Iris pigment epithelial cell (primary cell): Measurements from ENCODE around the gene PDIA5.
A peak's percentile ranks its signal among the peaks of the same experiment; 100 is the strongest.
"Not testable (repeated sequence)": the region's sequence is repeated elsewhere in the genome, so short reads cannot be mapped to it uniquely, and the experiment has no call there.

Experiments used
- DNase-seq: peaks from one replicate; pipeline ENCODE4 v3.0.0-alpha.2; 2011; ENCODE audit warnings: low read depth

PDIA5 gene

GRCh38 chr3:123150449-123151215 lies 83.8 kb downstream of the PDIA5 start:
- DNase-seq = no peak

DNA sequence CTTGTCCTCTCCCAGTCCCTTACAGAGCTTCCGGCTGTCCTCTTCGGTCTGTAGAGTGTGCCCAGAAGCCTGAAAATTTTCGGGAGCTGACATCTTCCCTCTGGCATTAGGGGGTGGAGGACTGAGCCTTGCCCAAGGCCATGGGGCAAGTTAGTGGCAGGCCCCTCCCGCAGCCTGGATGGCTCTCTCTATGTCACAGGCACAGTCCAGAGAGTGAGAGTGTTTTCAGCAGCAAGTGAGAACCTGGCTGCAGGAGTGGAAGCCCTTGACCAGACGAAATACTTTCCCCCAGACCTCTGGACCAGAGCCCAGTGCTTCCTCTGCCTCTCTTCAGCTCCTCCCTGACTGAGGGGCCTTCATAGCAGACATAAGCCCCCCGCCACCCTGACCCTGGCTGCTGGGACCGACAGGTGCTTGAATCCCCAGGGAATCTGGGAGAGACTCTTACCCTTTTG lies 84.5 kb downstream of the PDIA5 start:
- no peak for DNase-seq

DNA sequence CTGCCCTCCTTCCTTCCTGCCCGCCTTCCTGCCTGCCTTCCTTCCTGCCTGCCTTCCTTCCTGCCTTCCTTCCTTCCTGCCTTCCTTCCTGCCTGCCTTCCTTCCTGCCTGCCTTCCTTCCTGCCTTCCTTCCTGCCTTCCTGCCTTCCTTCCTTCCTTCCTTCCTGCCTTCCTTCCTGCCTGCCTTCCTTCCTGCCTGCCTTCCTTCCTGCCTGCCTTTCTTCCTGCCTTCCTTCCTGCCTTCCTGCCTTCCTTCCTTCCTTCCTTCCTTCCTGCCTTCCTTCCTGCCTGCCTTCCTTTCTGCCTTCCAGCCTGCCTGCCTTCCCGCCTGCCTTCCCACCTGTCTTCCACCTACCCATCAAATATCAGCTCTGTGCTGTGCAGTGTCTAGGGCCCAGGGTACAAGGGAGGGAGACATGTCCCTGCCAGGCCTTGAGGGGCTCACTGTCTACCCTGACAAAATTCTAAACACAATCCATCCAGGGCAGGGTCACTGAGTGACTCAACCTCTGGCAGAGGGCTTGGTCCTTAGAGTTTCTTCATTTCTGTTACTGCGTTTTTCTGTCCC lies 85.1 kb downstream of the PDIA5 start:
- DNase-seq = not testable (repeated sequence)

GRCh38 chr3:123152687-123153086 lies 85.9 kb downstream of the PDIA5 start:
- no peak for DNase-seq

GRCh38 chr3:123153125-123154019 lies 86.5 kb downstream of the PDIA5 start:
- no peak for DNase-seq

GRCh38 chr3:123154020-123154985 lies 87.5 kb downstream of the PDIA5 start:
- no peak for DNase-seq

DNA sequence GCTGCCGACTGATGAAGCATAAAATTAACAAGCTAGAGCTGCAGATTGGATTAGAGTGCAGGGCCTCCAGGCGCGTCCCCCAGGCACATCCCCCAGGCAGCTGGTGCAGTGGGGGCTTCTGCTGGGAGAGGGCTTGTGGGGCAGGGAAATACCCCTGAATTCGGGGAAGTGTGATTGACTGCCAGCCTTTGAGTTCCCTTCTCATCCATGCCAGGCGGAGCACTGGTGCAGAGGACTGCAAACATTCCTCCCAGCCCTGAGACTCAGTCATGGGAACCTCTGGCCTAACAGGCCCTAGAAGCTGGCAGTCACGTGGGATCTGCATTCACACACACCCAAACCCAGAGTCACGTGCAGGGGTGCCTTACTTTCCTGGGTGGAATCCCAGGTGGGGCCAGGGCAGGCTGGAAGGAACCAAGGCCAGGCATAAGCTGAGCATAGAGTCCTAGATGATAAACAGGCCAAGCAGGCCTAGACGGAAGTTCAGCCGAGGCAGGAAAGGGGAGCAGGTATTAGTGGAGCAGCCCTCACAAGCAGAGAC lies 88.7 kb downstream of the PDIA5 start:
- no peak for DNase-seq

- DNase-seq = no peak
Measured at GRCh38 chr3:123156276-123156995, 89.6 kb downstream of the PDIA5 start.

DNA sequence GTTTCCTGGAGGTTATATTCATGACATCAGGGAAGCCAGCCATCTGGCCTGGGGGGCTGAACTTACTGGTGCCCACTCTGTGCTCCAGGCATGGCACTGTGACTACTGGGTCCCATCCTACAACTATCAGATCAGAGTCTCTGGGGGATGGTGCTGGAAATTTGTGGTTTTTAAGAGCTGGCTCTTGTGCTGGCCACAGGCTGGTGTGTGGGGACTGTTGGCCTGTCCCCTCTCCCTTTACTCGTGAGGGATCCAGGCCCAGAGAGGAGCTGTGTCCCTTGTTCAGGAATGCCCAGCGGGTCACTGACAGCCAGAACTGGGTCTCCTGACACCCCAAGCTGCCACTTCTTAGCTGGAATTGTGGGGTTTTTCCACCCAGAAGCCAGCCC lies 90.4 kb downstream of the PDIA5 start:
- no peak for DNase-seq

DNA sequence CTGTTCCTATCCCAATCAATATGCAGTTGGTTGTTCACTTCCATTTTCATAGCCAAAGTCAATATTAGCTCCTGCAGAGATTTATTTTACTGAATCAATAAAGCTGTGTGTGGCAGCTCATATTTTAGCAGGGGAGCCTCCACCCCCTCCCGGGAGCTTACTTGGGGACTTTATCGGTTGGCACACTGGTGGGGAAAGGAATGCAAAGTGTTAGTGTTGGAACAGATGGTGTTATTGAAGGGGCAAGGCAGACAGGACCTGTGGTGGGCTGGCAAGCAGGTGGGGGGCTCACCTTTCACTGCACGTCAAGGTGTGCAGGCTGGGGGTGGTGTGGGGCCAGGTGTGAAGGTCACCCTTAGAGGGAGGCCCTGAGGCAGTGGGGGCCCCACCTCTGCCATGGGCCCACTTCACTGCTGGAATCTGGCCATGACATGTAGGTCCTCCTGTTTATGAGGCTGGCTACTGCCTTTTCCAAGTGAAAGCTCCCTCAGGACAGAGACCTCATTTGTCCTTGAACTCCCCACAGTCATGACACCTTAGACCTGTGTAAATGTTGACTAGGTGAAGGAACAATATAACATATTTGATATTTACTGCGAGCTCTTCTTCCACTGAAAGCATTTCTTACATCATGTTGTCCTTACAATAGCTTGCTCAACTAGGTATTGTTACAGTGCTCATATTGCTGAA lies 90.9 kb downstream of the PDIA5 start:
- no peak for DNase-seq

- no peak for DNase-seq
Measured at GRCh38 chr3:123158330-123158729, 91.5 kb downstream of the PDIA5 start.

DNA sequence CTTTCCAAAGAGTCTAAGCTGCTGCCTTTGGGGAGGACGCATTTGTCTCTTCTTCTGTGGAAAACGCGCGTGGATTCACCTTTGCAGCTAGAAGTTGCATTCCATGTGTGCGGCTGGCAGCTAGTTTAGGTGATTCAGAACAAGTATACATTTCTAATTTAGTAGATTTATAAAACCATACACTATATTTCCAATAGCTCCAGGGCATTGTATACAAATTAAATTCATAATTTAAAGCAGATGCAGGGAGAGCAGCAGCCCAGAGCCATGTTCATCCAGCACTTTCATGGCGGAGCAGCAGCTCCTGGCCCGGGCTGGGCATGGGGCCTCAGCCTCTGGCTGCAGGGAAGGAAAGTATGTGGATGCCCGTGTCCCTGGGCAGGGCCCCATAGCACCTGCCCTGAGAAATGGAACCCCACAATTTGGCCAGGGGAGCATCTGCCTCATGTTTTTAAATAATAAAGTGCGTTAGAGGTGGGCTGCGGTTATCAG lies 92.1 kb downstream of the PDIA5 start:
- no peak for DNase-seq

- DNase-seq = peak; percentile 28
Measured at GRCh38 chr3:123159926-123160635, 93.3 kb downstream of the PDIA5 start.

DNA sequence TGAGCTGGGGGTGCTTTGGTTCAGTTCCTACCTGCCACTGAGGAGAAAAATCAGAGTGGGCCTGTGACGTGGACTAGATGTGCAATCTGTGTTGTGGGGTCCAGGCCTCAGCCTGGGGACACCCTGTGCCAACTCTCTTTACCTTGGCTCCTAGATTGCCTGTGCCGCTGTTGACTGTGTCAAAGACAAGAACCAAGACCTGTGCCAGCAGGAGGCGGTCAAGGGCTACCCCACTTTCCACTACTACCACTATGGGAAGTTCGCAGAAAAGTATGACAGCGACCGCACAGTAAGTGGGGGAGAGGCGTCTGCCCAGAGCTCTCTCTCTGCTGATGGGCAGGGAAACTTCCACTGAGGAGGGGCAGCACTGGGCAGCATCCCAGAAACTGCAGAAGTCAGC lies 94.3 kb downstream of the PDIA5 start:
- no peak for DNase-seq

DNA sequence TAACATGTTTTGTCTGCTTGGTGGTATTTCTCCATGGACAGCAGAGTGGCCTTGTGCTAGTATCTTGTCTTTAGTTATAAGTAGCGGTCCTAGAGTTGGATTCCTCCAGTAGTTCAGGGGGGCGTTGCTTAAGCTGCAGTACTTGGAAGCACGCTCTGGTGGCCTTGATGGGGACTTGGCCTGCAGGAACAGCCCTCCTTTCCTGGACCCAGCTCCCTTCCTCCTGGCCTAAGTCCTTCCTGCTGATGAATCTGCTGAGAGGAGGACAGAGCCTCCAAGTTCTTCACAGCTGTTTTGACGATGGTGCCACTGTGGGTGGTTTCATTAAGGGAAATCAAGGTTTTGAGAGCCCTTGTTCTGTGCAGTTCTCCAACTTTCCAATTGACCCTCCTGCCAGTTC lies 96.3 kb downstream of the PDIA5 start:
- no peak for DNase-seq

GRCh38 chr3:123165163-123165562 lies 98.3 kb downstream of the PDIA5 start:
- no peak for DNase-seq

- no peak for DNase-seq
Measured at GRCh38 chr3:123167686-123168085, 100.9 kb downstream of the PDIA5 start.

GRCh38 chr3:123168122-123168521 lies 101.3 kb downstream of the PDIA5 start:
- DNase-seq = no peak

DNA sequence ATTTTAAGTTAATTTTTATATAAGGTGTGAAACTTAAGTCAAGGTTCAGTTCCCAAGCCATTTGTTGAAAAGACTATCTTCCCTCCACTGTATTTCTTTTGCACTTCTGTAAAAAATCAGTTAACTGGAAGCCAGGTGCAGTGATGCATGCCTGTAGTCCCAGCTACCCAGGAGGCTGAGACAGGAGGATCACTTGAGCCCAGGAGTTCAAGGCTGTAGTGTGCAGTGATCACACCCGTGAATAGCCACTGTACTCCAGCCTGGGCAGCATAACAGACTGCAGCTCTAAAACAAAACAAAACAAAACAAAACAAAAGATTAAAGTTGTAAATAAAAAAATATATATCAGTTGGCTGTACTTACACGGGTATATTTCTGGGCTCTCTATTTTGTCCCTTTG lies 101.8 kb downstream of the PDIA5 start:
- no peak for DNase-seq
